Activated T-helper 2 cell treated with anti-CD3 and anti-CD28 coated beads, Interferon-gamma antibody, Interleukin-2, Interleukin-4, amounts not matched to agents 10 μg/mL and 5 μg/mL and 100 μg/mL, durations not matched to agents 14 hours and 24 hours and 36 hours (primary cell): Measurements from ENCODE around the gene MAGI2. TPM values are rescaled to one million over a fixed set of nuclear protein-coding genes. Genes with fewer than 3 reads are reported as not detected.

Source experiments
- DNase-seq: peaks from one replicate; pipeline ENCODE4 v3.0.0; 2021; ENCODE audit warnings: low spot score
- H3K27ac Mint-ChIP-seq: one replicate; pipeline ENCODE4 v1.8.0; 2021; ENCODE audit warnings: mixed read lengths
- H3K27me3 Mint-ChIP-seq: one replicate; pipeline ENCODE4 v1.8.0; 2021; ENCODE audit warnings: low read depth, mixed read lengths
- H3K36me3 Mint-ChIP-seq: one replicate; pipeline ENCODE4 v1.8.0; 2021; ENCODE audit warnings: low read depth, mixed read lengths
- H3K4me1 Mint-ChIP-seq: one replicate; pipeline ENCODE4 v1.8.0; 2021; ENCODE audit warnings: low read depth, mixed read lengths
- H3K4me3 Mint-ChIP-seq: one replicate; pipeline ENCODE4 v1.8.0; 2021; ENCODE audit warnings: low read depth, mild to moderate bottlenecking, moderate library complexity, mixed read lengths
- H3K9me3 Mint-ChIP-seq: one replicate; pipeline ENCODE4 v1.8.0; 2021; ENCODE audit warnings: mixed read lengths
- intact Hi-C: fragments of 100-400 bp; cut with micrococcal nuclease; formaldehyde crosslinking; loops from one replicate; pipeline ENCODE4 v1.15.1; 2023
- total RNA-seq: library from RNA; stranded (reverse); gene quantifications from 2 replicates; pipeline ENCODE4 v1.2.3, GENCODE V29; 2022

MAGI2 gene
- total RNA-seq, 1 donor from 2014 or later, result 0.21 TPM

DNA sequence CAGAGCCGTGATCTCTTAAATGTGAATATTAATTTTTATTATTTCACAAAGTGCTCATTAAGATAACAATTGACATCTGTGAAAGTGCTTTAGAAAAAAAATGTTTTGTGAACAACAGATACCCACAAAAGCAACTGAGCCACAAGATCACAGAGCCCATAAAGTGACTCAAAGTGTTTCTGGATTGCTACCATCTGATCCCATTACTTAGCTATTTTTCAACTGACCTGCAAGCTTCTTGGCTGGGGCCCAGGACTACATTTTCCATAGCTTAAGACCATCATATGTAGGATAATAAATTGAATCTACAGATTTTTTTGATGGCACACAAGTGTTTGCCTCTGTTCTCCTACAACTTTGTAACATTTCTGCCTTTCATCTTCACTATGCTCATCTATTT lies 980.4 kb downstream of the MAGI2 start:
- no peak overlapping the region for H3K4me3 Mint-ChIP-seq
- no peak overlapping the region for H3K27ac Mint-ChIP-seq
- H3K4me1 Mint-ChIP-seq, result no peaks in the 10 kb centered on the region
- intact Hi-C loops, result no loop called here
- H3K36me3 Mint-ChIP-seq, result no peaks in the 10 kb centered on the region
- H3K9me3 Mint-ChIP-seq, result no peaks in the 10 kb centered on the region
- DNase-seq, result no peak
- H3K27me3 Mint-ChIP-seq, result no peaks in the 10 kb centered on the region

- Mint-ChIP-seq H3K4me3 (no peak overlapping the region), H3K9me3 (no peaks in the 10 kb centered on the region), H3K36me3 (no peaks in the 10 kb centered on the region), H3K4me1 (no peaks in the 10 kb centered on the region), H3K27ac (no peak overlapping the region), H3K27me3 (no peaks in the 10 kb centered on the region)
- no peak for DNase-seq
- intact Hi-C loops, result no loop called here
These were observed 980.9 kb downstream of the MAGI2 start for GRCh38 chr7:78472519-78472918.

DNA sequence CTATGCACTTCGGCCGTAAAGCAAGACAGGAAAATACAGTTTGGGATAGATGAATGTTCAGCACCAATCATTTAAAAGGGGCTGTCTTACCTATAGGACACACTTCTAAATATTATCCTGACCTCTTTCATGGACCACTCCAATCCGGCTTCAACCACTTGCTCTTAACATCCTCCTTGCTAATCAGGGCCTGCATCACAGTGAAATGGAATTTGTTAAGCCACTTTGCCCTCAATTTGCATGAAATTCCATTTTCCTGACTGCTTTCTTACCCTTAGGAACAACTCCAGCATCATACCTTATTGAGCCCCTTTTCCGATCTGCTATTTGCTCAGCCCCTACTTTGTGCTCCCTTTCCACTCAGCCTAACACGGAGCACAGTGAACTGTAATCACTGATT lies 987.6 kb downstream of the MAGI2 start:
- Mint-ChIP-seq H3K27me3 (no peaks in the 10 kb centered on the region), H3K4me1 (no peaks in the 10 kb centered on the region), H3K27ac (no peak overlapping the region), H3K4me3 (no peak overlapping the region), H3K36me3 (no peaks in the 10 kb centered on the region), H3K9me3 (no peaks in the 10 kb centered on the region)
- no peak for DNase-seq
- intact Hi-C loops, result no loop called here

DNA sequence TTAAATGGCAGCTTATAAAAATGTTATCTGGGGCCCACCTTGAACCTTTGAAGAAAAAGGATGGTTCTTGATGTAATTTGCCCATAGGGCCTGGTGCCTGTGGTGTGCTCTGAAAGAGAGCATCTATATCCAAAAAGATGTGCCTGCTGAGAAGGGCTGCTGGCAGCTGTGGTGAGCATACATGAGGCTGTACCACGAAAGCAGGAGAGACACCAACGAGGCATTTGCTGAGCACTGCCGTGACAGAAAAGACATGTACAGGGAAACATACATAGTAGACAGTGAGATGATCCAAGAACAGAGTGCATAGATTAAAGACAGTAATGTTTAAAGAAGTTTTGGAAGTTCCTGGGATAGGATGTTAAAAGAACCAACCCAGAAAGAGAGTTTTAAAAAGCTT lies 990.4 kb downstream of the MAGI2 start:
- H3K4me3 Mint-ChIP-seq, result no peak overlapping the region
- H3K36me3 Mint-ChIP-seq, result no peaks in the 10 kb centered on the region
- DNase-seq, result no peak
- H3K27me3 Mint-ChIP-seq, result no peaks in the 10 kb centered on the region
- intact Hi-C loops, result no loop called here
- no peak overlapping the region for H3K27ac Mint-ChIP-seq
- no peaks in the 10 kb centered on the region for H3K9me3 Mint-ChIP-seq
- H3K4me1 Mint-ChIP-seq, result no peaks in the 10 kb centered on the region

GRCh38 chr7:78450706-78451105 lies 1002.8 kb downstream of the MAGI2 start:
- Mint-ChIP-seq H3K9me3 (no peaks in the 10 kb centered on the region), H3K27me3 (no peaks in the 10 kb centered on the region), H3K36me3 (no peaks in the 10 kb centered on the region), H3K27ac (no peak overlapping the region), H3K4me3 (no peak overlapping the region), H3K4me1 (no peaks in the 10 kb centered on the region)
- DNase-seq, result no peak
- intact Hi-C loops, result no loop called here

DNA sequence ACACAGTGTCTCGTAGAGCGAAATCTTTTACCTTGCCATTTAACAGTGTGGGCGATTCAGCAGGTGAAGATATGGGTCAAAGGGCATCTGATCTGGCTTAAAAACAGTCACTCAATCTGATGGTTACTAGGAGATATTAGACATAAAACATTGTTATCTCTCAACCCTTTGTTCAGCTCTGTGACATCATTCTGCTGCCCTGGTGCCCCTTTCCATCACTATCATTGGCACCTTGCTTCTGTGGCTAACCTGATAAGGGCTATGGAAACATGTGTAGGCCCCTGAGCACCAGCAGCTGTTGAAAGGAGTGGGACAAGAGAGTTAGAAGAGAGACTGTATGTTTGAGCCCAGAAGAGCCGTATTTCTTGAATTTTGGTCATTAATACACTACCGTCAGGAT lies 1004.6 kb downstream of the MAGI2 start:
- H3K4me3 Mint-ChIP-seq, result no peak overlapping the region
- H3K36me3 Mint-ChIP-seq, result no peaks in the 10 kb centered on the region
- H3K27me3 Mint-ChIP-seq, result no peaks in the 10 kb centered on the region
- H3K9me3 Mint-ChIP-seq, result no peaks in the 10 kb centered on the region
- intact Hi-C loops, result no loop called here
- DNase-seq, result no peak
- no peaks in the 10 kb centered on the region for H3K4me1 Mint-ChIP-seq
- H3K27ac Mint-ChIP-seq, result no peak overlapping the region

GRCh38 chr7:78444267-78444666 lies 1009.2 kb downstream of the MAGI2 start:
- Mint-ChIP-seq H3K27ac (no peak overlapping the region), H3K27me3 (no peaks in the 10 kb centered on the region), H3K4me3 (no peak overlapping the region), H3K4me1 (no peaks in the 10 kb centered on the region), H3K9me3 (no peaks in the 10 kb centered on the region), H3K36me3 (no peaks in the 10 kb centered on the region)
- intact Hi-C loops, result no loop called here
- no peak for DNase-seq

GRCh38 chr7:78443811-78444210 lies 1009.7 kb downstream of the MAGI2 start:
- DNase-seq, result no peak
- Mint-ChIP-seq H3K27me3 (no peaks in the 10 kb centered on the region), H3K9me3 (no peaks in the 10 kb centered on the region), H3K36me3 (no peaks in the 10 kb centered on the region), H3K4me3 (no peak overlapping the region), H3K27ac (no peak overlapping the region), H3K4me1 (no peaks in the 10 kb centered on the region)
- intact Hi-C loops, result no loop called here

GRCh38 chr7:78441737-78442136 lies 1011.7 kb downstream of the MAGI2 start:
- Mint-ChIP-seq H3K4me3 (no peak overlapping the region), H3K27me3 (no peaks in the 10 kb centered on the region), H3K36me3 (no peaks in the 10 kb centered on the region), H3K27ac (no peak overlapping the region), H3K9me3 (no peaks in the 10 kb centered on the region), H3K4me1 (no peaks in the 10 kb centered on the region)
- no peak for DNase-seq
- intact Hi-C loops, result no loop called here

- Mint-ChIP-seq H3K27ac (no peak overlapping the region), H3K4me3 (no peak overlapping the region), H3K36me3 (no peaks in the 10 kb centered on the region), H3K9me3 (no peaks in the 10 kb centered on the region), H3K4me1 (no peaks in the 10 kb centered on the region), H3K27me3 (no peaks in the 10 kb centered on the region)
- DNase-seq, result no peak
- intact Hi-C loops, result no loop called here
These were observed 1015.0 kb downstream of the MAGI2 start for GRCh38 chr7:78438433-78438832.

DNA sequence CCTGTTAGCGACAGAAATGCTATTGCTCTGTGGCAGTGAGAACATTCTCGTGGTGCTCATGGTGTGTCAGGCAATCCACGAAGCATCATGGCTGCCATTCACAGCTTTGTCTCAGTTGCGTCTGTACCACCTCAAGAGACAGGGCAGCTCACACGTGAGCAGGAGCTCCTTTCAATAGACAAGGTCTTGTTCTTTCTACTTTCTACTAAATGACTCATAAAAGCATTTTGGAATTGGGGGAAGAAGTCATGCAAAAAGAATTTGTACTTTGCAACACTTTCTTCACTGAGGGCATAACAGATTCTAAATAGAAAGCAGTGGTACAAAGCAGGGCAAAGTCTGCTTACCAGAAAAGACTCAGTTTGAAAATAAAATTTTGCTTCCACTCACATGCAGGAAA lies 1016.3 kb downstream of the MAGI2 start:
- no peaks in the 10 kb centered on the region for H3K9me3 Mint-ChIP-seq
- H3K4me1 Mint-ChIP-seq, result no peaks in the 10 kb centered on the region
- no peaks in the 10 kb centered on the region for H3K27me3 Mint-ChIP-seq
- no peak overlapping the region for H3K27ac Mint-ChIP-seq
- DNase-seq, result no peak
- intact Hi-C loops, result no loop called here
- no peaks in the 10 kb centered on the region for H3K36me3 Mint-ChIP-seq
- no peak overlapping the region for H3K4me3 Mint-ChIP-seq

DNA sequence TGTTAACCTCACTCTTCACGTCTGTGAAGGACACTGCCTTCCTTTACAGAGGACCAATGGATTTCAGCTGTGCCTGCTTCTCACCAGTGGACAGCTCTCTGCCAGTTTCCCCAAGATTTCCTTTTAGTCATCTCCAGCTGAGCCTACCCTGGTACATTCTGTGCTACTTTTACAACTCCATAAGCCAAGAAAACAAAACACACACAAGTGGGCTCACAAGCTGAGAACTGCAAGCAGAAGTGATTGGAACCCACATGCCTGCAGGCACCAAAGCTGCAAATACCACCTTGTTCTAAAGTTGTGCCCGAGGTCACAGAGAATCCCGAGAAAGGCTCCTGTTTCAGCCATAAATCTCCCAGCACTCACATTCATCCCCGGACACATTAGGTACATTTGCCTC lies 1018.1 kb downstream of the MAGI2 start:
- no peak for DNase-seq
- H3K36me3 Mint-ChIP-seq, result no peaks in the 10 kb centered on the region
- intact Hi-C loops, result no loop called here
- H3K9me3 Mint-ChIP-seq, result no peaks in the 10 kb centered on the region
- no peak overlapping the region for H3K4me3 Mint-ChIP-seq
- H3K27ac Mint-ChIP-seq, result no peak overlapping the region
- no peaks in the 10 kb centered on the region for H3K27me3 Mint-ChIP-seq
- no peaks in the 10 kb centered on the region for H3K4me1 Mint-ChIP-seq

GRCh38 chr7:78434281-78434680 lies 1019.2 kb downstream of the MAGI2 start:
- no peaks in the 10 kb centered on the region for H3K9me3 Mint-ChIP-seq
- DNase-seq, result no peak
- no peaks in the 10 kb centered on the region for H3K4me1 Mint-ChIP-seq
- no peak overlapping the region for H3K4me3 Mint-ChIP-seq
- no peak overlapping the region for H3K27ac Mint-ChIP-seq
- H3K36me3 Mint-ChIP-seq, result no peaks in the 10 kb centered on the region
- intact Hi-C loops, result no loop called here
- H3K27me3 Mint-ChIP-seq, result no peaks in the 10 kb centered on the region

- Mint-ChIP-seq H3K4me3 (no peak overlapping the region), H3K4me1 (no peaks in the 10 kb centered on the region), H3K36me3 (no peaks in the 10 kb centered on the region), H3K27me3 (no peaks in the 10 kb centered on the region), H3K27ac (no peak overlapping the region), H3K9me3 (no peaks in the 10 kb centered on the region)
- intact Hi-C loops, result no loop called here
- no peak for DNase-seq
These were observed 1020.0 kb downstream of the MAGI2 start for GRCh38 chr7:78433421-78433820.
